OCI-LY3 (cell line): ENCODE results near the gene ST6GALNAC5.

Experiments
- EZH2phosphoT487 ChIP-seq: fragments of 200-600 bp; shearing (Covaris generic); IDR thresholded peaks from 2 replicates; pipeline ENCODE4 v1.6.1; 2018; ENCODE audit warnings: antibody characterized with exemption, mixed run types, low read depth
- TF ChIP-seq, protein P1 (sequence below): fragments of 200-600, 300-600 bp; sonication (generic); IDR thresholded peaks from 2 replicates; pipeline ENCODE4 v1.5.1; 2014; ENCODE audit warnings: antibody characterized with exemption, low read length, low read depth

DNA sequence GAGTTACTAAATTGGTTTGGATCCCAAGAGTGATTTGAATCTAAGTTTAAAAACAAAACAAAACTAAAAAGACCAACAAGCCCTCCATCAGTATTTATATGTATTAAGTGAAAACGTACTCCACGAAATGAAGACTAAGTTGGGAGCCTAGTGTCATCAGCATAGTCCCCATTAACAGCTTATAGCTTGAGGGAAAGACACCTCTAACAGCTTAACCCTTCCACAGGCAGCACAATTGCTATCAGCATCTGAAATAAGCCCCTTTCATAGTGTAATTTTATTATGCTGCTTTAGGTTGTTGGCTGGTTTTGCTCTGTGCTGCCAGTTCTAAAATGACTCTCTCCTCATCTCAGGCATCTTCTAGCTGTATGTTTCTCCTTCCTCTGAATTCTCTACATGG, 25.8 kb upstream of the ST6GALNAC5 start:
- TF ChIP-seq, protein P1, sequence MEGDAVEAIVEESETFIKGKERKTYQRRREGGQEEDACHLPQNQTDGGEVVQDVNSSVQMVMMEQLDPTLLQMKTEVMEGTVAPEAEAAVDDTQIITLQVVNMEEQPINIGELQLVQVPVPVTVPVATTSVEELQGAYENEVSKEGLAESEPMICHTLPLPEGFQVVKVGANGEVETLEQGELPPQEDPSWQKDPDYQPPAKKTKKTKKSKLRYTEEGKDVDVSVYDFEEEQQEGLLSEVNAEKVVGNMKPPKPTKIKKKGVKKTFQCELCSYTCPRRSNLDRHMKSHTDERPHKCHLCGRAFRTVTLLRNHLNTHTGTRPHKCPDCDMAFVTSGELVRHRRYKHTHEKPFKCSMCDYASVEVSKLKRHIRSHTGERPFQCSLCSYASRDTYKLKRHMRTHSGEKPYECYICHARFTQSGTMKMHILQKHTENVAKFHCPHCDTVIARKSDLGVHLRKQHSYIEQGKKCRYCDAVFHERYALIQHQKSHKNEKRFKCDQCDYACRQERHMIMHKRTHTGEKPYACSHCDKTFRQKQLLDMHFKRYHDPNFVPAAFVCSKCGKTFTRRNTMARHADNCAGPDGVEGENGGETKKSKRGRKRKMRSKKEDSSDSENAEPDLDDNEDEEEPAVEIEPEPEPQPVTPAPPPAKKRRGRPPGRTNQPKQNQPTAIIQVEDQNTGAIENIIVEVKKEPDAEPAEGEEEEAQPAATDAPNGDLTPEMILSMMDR, result no peak
- TF ChIP-seq EZH2phosphoT487, result no peak
